Skeletal muscle tissue (tissue), 4 donors: ENCODE results near the gene MAGI1. TPM values are rescaled to one million over a fixed set of nuclear protein-coding genes. Genes with fewer than 3 reads are reported as not detected.

Experiments
- H3K27ac ChIP-seq: one replicate; pipeline ENCODE4 v1.7.0; 2013; ENCODE audit warnings: mild to moderate bottlenecking, low read depth, low read length, inconsistent platforms
- H3K27me3 ChIP-seq, 3 donors: one replicate each; pipeline ENCODE4 v1.7.0; 2013; ENCODE audit warnings: low read length in 3 of 3; ENCODE audit not compliant: control insufficient read depth in 3 of 3, insufficient read depth in 3 of 3
- H3K36me3 ChIP-seq, 3 donors: one replicate each; pipeline ENCODE4 v1.7.0; 2013; ENCODE audit warnings: low read length in 3 of 3; ENCODE audit not compliant: control insufficient read depth in 3 of 3, insufficient read depth in 3 of 3
- H3K4me1 ChIP-seq, 3 donors: one replicate each; pipeline ENCODE4 v1.7.0; 2013; ENCODE audit warnings: low read length in 3 of 3, mild to moderate bottlenecking in 3 of 3; ENCODE audit not compliant: control insufficient read depth in 3 of 3, insufficient read depth in 3 of 3
- H3K4me3 ChIP-seq, 3 donors: one replicate each; pipeline ENCODE4 v1.7.0; 2013; ENCODE audit warnings: low read length in 3 of 3
- H3K9ac ChIP-seq, 3 donors: one replicate each; pipeline ENCODE4 v1.7.0; 2013; ENCODE audit warnings: low read length in 3 of 3, mild to moderate bottlenecking in 3 of 3, moderate library complexity in 2 of 3, low read depth in 1 of 3
- H3K9me3 ChIP-seq, 3 donors: one replicate each; pipeline ENCODE4 v1.7.0; 2013; ENCODE audit warnings: low read length in 3 of 3; ENCODE audit not compliant: control insufficient read depth in 3 of 3
- total RNA-seq: library from RNA; depleted of rRNA; stranded (reverse); fragments of >200 nt; gene quantifications from one replicate; pipeline ENCODE4 v1.2.3, GENCODE V29; 2014
- donor health status: Osteomylitis.

MAGI1 gene
- total RNA-seq, 1 donor from 2014 or later, result 23.5 TPM

DNA sequence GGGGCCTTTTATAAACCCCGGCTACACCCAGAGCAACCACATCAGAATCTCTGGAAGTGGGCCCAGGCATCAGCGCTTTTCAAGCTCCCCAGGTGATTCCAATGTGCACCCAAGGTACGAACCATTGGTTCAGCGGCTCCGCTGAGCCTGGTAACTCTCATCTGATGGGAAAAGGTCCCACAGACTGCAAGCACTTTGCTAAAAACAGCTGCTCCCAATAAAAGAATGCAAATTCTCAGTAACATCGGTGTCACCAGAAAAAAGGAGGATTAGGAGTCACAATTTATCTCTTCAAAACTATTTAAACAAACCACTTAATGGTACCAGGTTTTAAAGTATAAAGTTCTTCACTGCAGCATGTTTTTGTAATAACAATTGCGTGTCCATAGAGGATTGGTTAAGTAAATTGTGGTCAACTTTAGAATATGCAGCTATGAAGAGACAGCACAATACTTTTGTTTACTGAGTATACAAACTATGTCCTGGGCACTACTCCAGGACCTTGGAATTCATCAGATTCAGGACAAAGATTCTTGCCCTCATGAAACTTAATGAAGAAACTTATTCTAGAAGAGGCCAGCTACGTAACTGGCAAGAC is 690.2 kb downstream of the MAGI1 start:
- H3K27ac ChIP-seq, result no peak overlapping the region
- no peaks in the 10 kb centered on the region for H3K9me3 ChIP-seq
- H3K4me3 ChIP-seq, result no peak overlapping the region
- H3K4me1 ChIP-seq, result no peaks in the 10 kb centered on the region
- H3K36me3 ChIP-seq, result no peaks in the 10 kb centered on the region
- no peak overlapping the region for H3K9ac ChIP-seq
- H3K27me3 ChIP-seq, result no peaks in the 10 kb centered on the region

DNA sequence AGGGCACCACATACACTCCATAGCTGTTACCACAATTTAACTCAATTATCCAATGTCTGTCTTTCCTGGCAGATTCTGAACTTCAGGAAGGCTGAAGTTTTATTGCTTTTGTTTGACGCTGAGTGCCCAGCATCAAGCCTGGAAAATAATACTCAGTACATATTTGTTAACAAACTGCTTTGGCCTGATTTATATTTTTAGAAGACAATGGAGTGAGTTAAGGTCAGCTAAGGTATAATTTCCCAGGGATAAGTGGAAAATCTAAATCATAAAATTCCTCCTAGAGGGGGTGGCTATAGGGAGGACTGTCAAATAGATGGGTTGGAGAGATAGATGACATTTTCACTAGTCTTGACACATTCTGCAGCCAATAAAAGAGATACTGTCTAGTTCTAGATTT is 691.6 kb downstream of the MAGI1 start:
- H3K4me3 ChIP-seq, result no peak overlapping the region
- no peaks in the 10 kb centered on the region for H3K27me3 ChIP-seq
- H3K36me3 ChIP-seq, result no peaks in the 10 kb centered on the region
- no peak overlapping the region for H3K9ac ChIP-seq
- H3K27ac ChIP-seq, result no peak overlapping the region
- H3K4me1 ChIP-seq, result no peaks in the 10 kb centered on the region
- no peaks in the 10 kb centered on the region for H3K9me3 ChIP-seq

DNA sequence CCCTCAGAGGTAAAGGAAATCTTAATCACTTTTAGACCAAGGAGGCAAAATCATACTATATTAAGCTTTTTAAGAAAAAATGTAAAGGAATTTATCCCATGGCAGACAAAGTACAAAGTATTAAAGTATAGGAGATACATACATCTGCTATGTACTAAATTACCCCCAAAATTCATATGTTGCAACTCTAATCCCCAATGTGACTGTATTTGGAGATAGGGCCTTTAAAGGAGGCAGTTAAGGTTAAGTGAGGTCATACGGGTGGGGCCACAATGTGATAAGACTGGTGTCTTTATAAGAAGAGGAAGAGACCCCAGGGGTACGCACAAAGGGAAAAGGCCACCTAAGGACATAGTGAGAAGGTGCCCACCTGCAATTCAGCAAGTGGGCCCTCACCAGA is 693.9 kb downstream of the MAGI1 start:
- H3K9ac ChIP-seq, result no peak overlapping the region
- H3K9me3 ChIP-seq, result no peaks in the 10 kb centered on the region
- no peaks in the 10 kb centered on the region for H3K27me3 ChIP-seq
- H3K27ac ChIP-seq, result no peak overlapping the region
- H3K4me3 ChIP-seq, result no peak overlapping the region
- no peaks in the 10 kb centered on the region for H3K4me1 ChIP-seq
- H3K36me3 ChIP-seq, result no peaks in the 10 kb centered on the region

DNA sequence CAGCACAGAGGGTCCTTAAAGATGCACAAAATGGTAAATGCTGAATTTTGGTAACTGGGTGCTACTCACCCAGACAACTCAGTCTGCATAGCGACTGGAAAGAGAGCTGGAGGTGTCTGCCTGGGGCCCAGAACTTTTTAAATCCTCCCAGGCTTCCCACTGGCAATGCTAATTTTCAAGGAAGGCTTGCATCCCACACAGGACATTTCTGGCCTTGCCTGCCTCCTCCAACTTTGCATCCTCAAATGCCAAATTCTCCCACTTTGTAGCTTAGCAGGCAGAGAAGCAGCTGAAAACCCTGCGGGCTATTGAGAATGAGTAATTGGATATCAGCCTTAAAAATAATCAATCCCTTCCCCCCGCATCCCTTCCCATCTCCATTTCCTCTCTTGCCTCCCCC is 694.3 kb downstream of the MAGI1 start:
- H3K27me3 ChIP-seq, result no peaks in the 10 kb centered on the region
- H3K36me3 ChIP-seq, result no peaks in the 10 kb centered on the region
- no peak overlapping the region for H3K27ac ChIP-seq
- H3K4me3 ChIP-seq, result no peak overlapping the region
- H3K4me1 ChIP-seq, result no peaks in the 10 kb centered on the region
- H3K9me3 ChIP-seq, result no peaks in the 10 kb centered on the region
- no peak overlapping the region for H3K9ac ChIP-seq

DNA sequence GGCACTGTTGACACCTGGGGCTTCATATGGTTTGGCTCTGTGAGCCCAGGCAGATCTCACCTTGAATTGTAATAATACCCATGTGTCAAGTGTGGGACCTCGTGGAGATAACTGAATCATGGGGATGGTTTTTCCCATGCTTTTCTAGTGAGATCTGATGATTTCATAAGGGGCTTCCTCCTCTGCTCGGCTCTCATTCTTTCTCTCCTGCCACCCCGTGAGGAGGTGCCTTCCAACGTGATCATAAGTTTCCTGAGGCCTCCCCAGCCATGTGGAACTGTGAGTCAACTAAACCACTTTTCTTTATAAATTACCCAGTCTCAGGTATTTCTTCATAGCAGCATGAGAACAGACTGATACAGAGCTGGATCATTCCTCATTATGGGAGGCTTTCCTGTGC is 695.0 kb downstream of the MAGI1 start:
- Histone ChIP-seq H3K27ac (no peak overlapping the region), H3K9me3 (no peaks in the 10 kb centered on the region), H3K27me3 (no peaks in the 10 kb centered on the region), H3K4me1 (no peaks in the 10 kb centered on the region), H3K36me3 (no peaks in the 10 kb centered on the region), H3K9ac (no peak overlapping the region), H3K4me3 (no peak overlapping the region)

DNA sequence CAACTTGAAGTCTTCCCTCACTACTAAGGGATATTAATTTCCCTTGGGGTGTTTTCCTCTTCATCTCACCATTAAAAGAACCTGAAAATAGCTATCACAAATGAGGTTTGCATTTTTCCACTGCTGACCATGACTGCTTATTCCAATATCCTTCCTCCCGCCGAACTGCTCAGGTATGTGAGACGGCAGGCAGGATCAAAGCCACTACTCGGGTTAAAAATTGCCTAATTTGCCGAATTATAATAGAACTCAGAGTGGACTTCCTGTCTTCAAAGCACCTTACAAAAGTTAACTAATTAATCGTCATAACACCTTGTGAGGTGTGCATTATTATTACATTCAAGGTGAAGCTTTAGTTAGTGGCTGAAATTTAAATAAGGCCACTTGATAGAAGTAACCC is 695.7 kb downstream of the MAGI1 start:
- no peaks in the 10 kb centered on the region for H3K36me3 ChIP-seq

DNA sequence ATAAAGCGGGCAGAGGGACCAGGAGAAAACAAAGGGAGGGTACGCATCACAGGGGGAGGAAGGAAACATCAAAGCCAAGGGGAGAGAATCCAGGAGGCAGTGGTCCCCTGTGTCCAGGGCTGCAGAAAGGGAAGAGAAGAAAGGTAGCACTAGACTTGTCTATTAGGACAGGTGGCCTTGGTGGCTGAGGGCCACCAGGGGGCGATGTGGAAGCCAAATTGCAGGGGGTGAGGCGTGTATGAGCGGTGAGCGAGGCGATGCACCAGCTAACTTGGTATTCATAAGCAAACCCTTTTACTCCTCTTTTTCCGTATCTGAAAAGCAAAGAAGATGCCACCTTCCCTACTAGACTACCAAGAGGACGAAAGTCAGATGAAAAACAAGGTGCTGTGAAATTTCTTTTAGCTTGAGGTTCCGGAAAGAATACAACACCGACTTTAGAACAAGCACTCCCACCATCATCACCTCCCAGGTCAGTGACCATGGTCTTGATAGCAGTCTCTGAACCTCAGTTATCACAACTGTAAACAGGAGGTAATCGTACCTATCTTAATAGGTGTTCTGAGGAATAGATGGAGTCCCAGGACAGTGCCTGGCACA is 696.5 kb downstream of the MAGI1 start:
- H3K36me3 ChIP-seq, result no peaks in the 10 kb centered on the region
- no peaks in the 10 kb centered on the region for H3K27me3 ChIP-seq
- no peak overlapping the region for H3K4me3 ChIP-seq
- H3K27ac ChIP-seq, result no peak overlapping the region
- no peaks in the 10 kb centered on the region for H3K9me3 ChIP-seq
- no peaks in the 10 kb centered on the region for H3K4me1 ChIP-seq
- H3K9ac ChIP-seq, result no peak overlapping the region

More for the DNA sequence above, 695.7 kb downstream of the MAGI1 start:
- H3K4me1 ChIP-seq, result no peaks in the 10 kb centered on the region
- no peak overlapping the region for H3K4me3 ChIP-seq
- H3K27ac ChIP-seq, result no peak overlapping the region
- no peaks in the 10 kb centered on the region for H3K27me3 ChIP-seq
- H3K9ac ChIP-seq, result no peak overlapping the region
- H3K9me3 ChIP-seq, result no peaks in the 10 kb centered on the region

DNA sequence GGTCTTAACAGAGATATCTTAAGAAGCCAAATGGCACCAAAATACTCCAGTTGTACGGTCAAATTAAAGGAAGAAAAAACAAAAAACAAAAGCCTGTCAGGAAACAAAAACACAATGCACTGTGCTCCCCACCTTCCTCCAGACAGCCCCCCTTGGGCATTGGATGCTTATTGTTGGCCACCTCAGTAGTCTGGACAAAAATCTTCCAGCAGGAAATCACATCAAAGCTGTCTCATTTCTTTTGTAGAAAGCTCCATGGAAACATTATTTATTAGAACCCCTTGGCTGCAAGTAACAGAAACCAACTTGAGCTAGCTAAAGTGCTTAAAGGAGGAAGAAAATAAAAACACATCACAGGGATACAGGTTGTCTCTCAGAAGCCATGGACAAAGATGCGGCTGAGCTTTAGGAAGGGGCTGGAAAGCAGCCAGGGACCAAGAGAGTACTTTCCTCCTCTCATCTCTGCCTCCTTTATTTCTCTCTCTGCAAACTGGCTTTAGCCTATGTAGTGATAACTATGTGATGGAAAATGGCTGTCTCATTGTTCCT is 699.5 kb downstream of the MAGI1 start:
- Histone ChIP-seq H3K4me1 (peaks cover 0 to 1% (median 0%) of the 10 kb centered on the region in 3 donors), H3K4me3 (no peak overlapping the region), H3K9ac (no peak overlapping the region), H3K27ac (no peak overlapping the region), H3K36me3 (no peaks in the 10 kb centered on the region), H3K27me3 (no peaks in the 10 kb centered on the region), H3K9me3 (no peaks in the 10 kb centered on the region)

DNA sequence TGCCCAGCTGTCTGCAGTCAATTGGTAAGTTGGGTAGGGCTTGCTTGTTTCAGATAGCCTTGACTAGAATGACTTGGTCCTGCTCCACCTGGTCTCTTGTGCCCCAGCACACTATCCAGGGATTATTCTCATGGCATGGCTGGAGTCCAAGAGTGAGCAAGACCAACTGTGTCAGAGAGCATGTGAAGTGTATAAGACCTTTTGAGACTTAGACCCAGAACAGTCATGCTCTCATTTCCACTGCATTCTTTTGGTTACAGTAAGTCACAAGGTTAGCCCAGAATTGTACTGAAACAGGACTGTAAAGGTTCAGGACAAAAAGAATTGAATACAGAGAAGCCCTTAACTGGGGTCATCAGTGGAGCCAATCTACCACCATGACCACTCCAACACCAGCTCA is 700.1 kb downstream of the MAGI1 start:
- Histone ChIP-seq H3K27ac (no peak overlapping the region), H3K9ac (no peak overlapping the region), H3K9me3 (no peaks in the 10 kb centered on the region), H3K36me3 (no peaks in the 10 kb centered on the region), H3K4me1 (peaks cover 0 to 3% (median 0%) of the 10 kb centered on the region in 3 donors), H3K27me3 (no peaks in the 10 kb centered on the region), H3K4me3 (no peak overlapping the region)

DNA sequence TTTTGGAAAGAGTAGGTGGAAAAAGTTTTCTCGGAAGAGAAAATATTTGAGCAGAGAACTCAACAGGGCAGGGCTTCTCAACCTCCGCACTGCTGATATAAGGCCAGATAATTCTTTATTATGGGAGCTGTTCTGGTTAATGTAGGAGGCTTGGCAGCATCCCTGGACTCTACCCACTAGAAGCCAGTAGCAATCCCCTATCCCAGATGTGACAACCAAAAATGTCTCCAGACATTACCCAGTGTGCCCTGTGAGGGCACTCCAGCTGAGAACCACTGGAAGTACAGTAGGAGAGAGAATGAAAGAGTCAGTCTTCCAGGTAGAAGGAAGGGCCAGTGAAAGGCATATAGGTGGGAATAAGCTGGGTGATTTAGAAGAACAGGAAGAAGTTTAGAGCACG is 703.1 kb downstream of the MAGI1 start:
- H3K9me3 ChIP-seq, result no peaks in the 10 kb centered on the region
- no peak overlapping the region for H3K9ac ChIP-seq
- H3K4me3 ChIP-seq, result no peak overlapping the region
- no peak overlapping the region for H3K27ac ChIP-seq
- H3K36me3 ChIP-seq, result no peaks in the 10 kb centered on the region
- peaks cover 0 to 3% (median 0%) of the 10 kb centered on the region in 3 donors for H3K4me1 ChIP-seq
- H3K27me3 ChIP-seq, result no peaks in the 10 kb centered on the region
